SU-DHL-6 (cell line): ENCODE measurements around the gene CACNG6.
"Not testable (repeated sequence)": the region's sequence is repeated elsewhere in the genome, so short reads cannot be mapped to it uniquely, and the experiment has no call there.

ENCODE experiments used
- EZH2phosphoT487 ChIP-seq: fragments of 200-600 bp; sonication (generic), shearing (Covaris generic); conservative IDR thresholded peaks from 2 replicates; pipeline ENCODE4 v1.6.1; 2018; ENCODE audit warnings: mild to moderate bottlenecking, antibody characterized with exemption, low read length, moderate library complexity, mixed read lengths
- TF ChIP-seq, protein P1 (sequence below): fragments of 200-600 bp; sonication (generic); IDR thresholded peaks from one replicate; pipeline ENCODE4 v1.5.1; 2017; ENCODE audit warnings: antibody characterized with exemption, mild to moderate bottlenecking, low read length, moderate library complexity; ENCODE audit not compliant: insufficient read depth, poor library complexity, severe bottlenecking

DNA sequence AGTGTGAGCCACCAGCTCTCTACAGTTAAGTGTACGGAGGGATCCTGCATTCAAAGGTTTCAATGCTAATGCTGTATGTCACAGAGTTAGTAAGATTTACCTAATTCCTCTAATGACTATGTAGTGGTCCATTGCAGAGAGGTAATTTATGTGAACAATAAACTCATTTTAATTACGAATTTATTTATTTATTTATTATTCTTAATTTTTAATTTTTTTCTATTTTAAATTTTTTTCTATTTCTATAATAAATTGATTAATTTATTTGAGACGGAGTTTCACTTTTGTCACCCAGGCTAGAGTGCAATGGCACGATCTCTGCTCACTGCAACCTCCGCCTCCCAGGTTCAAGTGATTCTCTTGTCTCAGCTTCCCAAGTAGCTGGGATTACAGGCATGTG is 42.8 kb upstream of the CACNG6 start:
- TF ChIP-seq, protein P1, sequence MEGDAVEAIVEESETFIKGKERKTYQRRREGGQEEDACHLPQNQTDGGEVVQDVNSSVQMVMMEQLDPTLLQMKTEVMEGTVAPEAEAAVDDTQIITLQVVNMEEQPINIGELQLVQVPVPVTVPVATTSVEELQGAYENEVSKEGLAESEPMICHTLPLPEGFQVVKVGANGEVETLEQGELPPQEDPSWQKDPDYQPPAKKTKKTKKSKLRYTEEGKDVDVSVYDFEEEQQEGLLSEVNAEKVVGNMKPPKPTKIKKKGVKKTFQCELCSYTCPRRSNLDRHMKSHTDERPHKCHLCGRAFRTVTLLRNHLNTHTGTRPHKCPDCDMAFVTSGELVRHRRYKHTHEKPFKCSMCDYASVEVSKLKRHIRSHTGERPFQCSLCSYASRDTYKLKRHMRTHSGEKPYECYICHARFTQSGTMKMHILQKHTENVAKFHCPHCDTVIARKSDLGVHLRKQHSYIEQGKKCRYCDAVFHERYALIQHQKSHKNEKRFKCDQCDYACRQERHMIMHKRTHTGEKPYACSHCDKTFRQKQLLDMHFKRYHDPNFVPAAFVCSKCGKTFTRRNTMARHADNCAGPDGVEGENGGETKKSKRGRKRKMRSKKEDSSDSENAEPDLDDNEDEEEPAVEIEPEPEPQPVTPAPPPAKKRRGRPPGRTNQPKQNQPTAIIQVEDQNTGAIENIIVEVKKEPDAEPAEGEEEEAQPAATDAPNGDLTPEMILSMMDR: not testable (repeated sequence)
- TF ChIP-seq EZH2phosphoT487: not testable (repeated sequence)
